Measurements from ENCODE around the gene NDRG2. TPM values are rescaled to one million over a fixed set of nuclear protein-coding genes. Genes with fewer than 3 reads are reported as not detected.
A peak's percentile ranks its signal among the peaks of the same experiment; 100 is the strongest.
"Not testable (repeated sequence)": the region's sequence is repeated elsewhere in the genome, so short reads cannot be mapped to it uniquely, and the experiment has no call there.

The NDRG2 gene
- total RNA-seq, 1 donor from 2014 or later: 346 TPM

DNA sequence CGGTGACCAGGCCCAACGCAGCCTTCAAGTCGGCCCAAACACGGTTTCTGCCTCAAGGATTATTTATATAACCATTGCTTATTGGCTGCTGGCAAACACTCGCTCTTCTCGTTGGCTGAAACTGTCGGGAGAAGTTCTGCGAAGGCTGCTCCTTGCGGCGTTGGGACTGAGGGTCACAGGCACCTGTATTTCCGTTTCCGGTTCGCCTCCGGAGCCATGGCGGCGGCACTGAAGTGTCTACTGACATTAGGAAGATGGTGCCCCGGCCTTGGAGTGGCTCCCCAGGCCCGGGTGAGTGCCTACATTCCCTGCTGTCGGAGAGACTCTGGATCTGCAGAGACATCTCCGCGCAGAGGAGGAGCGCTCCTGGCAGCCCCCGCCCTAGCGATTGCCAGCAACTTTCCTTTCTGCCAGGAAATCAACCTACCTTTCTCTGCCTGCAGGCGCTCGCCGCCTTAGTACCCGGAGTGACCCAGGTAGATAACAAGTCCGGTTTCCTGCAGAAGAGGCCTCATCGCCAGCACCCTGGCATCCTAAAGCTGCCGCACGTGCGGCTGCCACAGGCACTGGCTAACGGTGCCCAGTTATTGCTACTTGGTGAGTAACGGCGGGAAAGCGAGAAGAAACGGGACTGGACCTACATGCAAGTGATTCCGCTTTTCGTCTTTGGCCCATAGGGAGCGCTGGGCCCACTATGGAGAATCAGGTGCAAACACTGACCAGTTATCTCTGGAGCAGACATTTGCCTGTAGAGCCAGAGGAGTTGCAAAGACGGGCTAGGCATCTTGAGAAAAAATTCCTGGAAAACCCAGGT is 34.9 kb downstream of the NDRG2 start, which contains the start of gene METTL17:
METTL17 (plus strand) TSS at position 194 of the 814 bp plus-strand sequence; CDS start at position 217, 23 bp downstream.
- Histone ChIP-seq H3K27me3 (ENCODE audit: low read depth) (no peaks in the 10 kb centered on the region), H3K9me3 (replicated peaks) (no peaks in the 10 kb centered on the region), H3K36me3 (peaks cover 39% of the 10 kb centered on the region), H3K4me3 (peak within 1 kb of the TSS; percentile 90), H3K27ac (replicated peaks) (peak within 1 kb of the TSS; percentile 92), H3K4me1 (peaks cover 33% of the 10 kb centered on the region)
- TF ChIP-seq CTCF (IDR thresholded peaks at IDR 0.05; ENCODE audit: borderline replicate concordance): peak; percentile 25
- intact Hi-C loops (cut with micrococcal nuclease): no loop called here
- DNase-seq: peak; percentile 88

GRCh38 chr14:20989471-20989786 is 35.4 kb downstream of the NDRG2 start:
- no peak for DNase-seq

GRCh38 chr14:20988717-20989470 is 36.0 kb downstream of the NDRG2 start:
- TF ChIP-seq CTCF (IDR thresholded peaks at IDR 0.05; ENCODE audit: borderline replicate concordance): no peak
- Histone ChIP-seq H3K36me3 (peaks cover 28% of the 10 kb centered on the region), H3K27me3 (ENCODE audit: low read depth) (no peaks in the 10 kb centered on the region), H3K27ac (replicated peaks) (peak overlapping the region; percentile 92), H3K9me3 (replicated peaks) (no peaks in the 10 kb centered on the region), H3K4me1 (peaks cover 33% of the 10 kb centered on the region), H3K4me3 (peak overlapping the region; percentile 90)
- intact Hi-C loops (cut with micrococcal nuclease): no loop called here
- no peak for DNase-seq

More at GRCh38 chr14:20989471-20989786, 35.4 kb downstream of the NDRG2 start:
- intact Hi-C loops (cut with micrococcal nuclease): no loop called here
- TF ChIP-seq CTCF (IDR thresholded peaks at IDR 0.05; ENCODE audit: borderline replicate concordance): no peak
- Histone ChIP-seq H3K4me3 (peak overlapping the region; percentile 90), H3K4me1 (peaks cover 33% of the 10 kb centered on the region), H3K9me3 (replicated peaks) (no peaks in the 10 kb centered on the region), H3K36me3 (peaks cover 33% of the 10 kb centered on the region), H3K27me3 (ENCODE audit: low read depth) (no peaks in the 10 kb centered on the region), H3K27ac (replicated peaks) (peak overlapping the region; percentile 92)

DNA sequence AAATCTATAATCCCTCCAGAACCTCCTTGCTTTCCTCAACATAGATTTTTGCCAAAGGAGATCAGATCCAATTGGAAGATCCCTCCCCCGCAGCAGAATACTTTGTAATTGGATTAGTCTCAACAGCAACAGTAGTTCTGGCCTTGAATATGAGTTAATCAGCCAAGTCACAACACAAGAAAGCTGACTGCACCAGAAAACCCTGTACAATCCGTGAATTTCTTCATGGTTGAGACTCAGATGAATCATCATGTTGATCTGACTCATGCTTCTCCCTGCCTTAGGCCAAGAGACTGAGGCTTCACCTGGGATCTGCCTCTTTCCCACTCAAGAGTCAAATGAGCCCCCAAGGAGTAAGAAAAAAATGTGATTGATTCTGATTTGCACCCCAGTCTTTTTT is 38.0 kb downstream of the NDRG2 start:
- DNase-seq: no peak
- Histone ChIP-seq H3K9me3 (replicated peaks) (no peaks in the 10 kb centered on the region), H3K27ac (replicated peaks) (peak overlapping the region; percentile 26), H3K36me3 (peaks cover 7% of the 10 kb centered on the region), H3K27me3 (ENCODE audit: low read depth) (peaks cover 4% of the 10 kb centered on the region), H3K4me1 (peaks cover 30% of the 10 kb centered on the region), H3K4me3 (no peak overlapping the region)
- TF ChIP-seq CTCF (IDR thresholded peaks at IDR 0.05; ENCODE audit: borderline replicate concordance): no peak
- intact Hi-C loops (cut with micrococcal nuclease): no loop called here

DNA sequence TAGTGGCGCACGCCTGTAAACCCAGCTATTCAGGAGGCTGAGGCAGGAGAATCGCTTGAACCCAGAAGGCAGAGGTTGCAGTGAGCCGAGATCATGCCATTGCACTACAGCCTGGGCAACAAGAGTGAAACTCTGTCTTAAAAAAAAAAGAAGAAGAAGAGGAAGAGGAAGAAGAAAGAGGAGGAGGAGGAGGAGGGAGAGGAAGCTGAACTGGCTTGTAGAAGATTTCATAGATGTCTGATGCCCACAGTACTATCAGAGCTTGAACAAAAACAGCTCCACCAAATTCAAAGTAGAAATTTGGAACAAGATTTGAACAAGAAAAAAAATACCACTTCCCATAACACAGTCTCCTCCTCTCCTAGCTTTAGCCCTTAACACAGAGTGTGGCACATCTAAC is 39.2 kb downstream of the NDRG2 start:
- intact Hi-C loops (cut with micrococcal nuclease); H3K9me3 ChIP-seq (replicated peaks); H3K27ac ChIP-seq (replicated peaks): not testable (repeated sequence)

More for the DNA sequence above, 39.2 kb downstream of the NDRG2 start:
- not testable (repeated sequence) for H3K4me3 ChIP-seq, DNase-seq, H3K36me3 ChIP-seq
- Histone ChIP-seq H3K27me3 (ENCODE audit: low read depth) (peaks cover 10% of the 10 kb centered on the region), H3K4me1 (peaks cover 18% of the 10 kb centered on the region)
